CD14-positive monocyte (primary cell): ENCODE measurements around the gene RASEF. TPM values are rescaled to one million over a fixed set of nuclear protein-coding genes. Genes with fewer than 3 reads are reported as not detected.

Source experiments
- DNase-seq, 3 donors: peaks; one replicate each; pipeline ENCODE4 v3.0.0-alpha.2; 2011 to 2022
- H2AFZ ChIP-seq: 2 replicates; pipeline ENCODE4 v1.6.0; 2012; ENCODE audit warnings: mild to moderate bottlenecking, low read depth, low read length, inconsistent platforms; ENCODE audit not compliant: insufficient read depth, poor library complexity, severe bottlenecking
- H3K27ac ChIP-seq, 2 donors: 1 replicate in 1 of 2; 2 replicates in 1 of 2; pipeline ENCODE4 v1.5.1; 2012 to 2013; ENCODE audit warnings: low read length in 2 of 2, control low read depth in 1 of 2, inconsistent platforms in 1 of 2, low read depth in 1 of 2, mild to moderate bottlenecking in 1 of 2
- H3K27me3 ChIP-seq, 2 donors: one replicate each; pipeline versions ENCODE4 v1.6.0 to v1.6.1; 2011 to 2013; ENCODE audit warnings: low read length in 2 of 2; ENCODE audit not compliant: control insufficient read depth in 2 of 2, insufficient read depth in 2 of 2
- H3K36me3 ChIP-seq, 2 donors: replicated peaks in 1 of 2; 1 replicate in 1 of 2; 2 replicates in 1 of 2; pipeline versions ENCODE4 v1.5.1 to v1.6.1; 2012 to 2013; ENCODE audit warnings: low read length in 2 of 2, control low read depth in 1 of 2, inconsistent platforms in 1 of 2, mild to moderate bottlenecking in 1 of 2; ENCODE audit not compliant: insufficient read depth in 2 of 2, control insufficient read depth in 1 of 2
- H3K4me1 ChIP-seq, 2 donors: 1 replicate in 1 of 2; 2 replicates in 1 of 2; pipeline versions ENCODE4 v1.5.1 to v1.6.1; 2012 to 2013; ENCODE audit warnings: low read length in 2 of 2, control low read depth in 1 of 2, inconsistent platforms in 1 of 2, mild to moderate bottlenecking in 1 of 2, moderate library complexity in 1 of 2; ENCODE audit not compliant: insufficient read depth in 2 of 2, control insufficient read depth in 1 of 2
- H3K4me2 ChIP-seq: replicated peaks from 2 replicates; pipeline ENCODE3; 2012; ENCODE audit warnings: low read length, moderate library complexity, mild to moderate bottlenecking; ENCODE audit not compliant: poor library complexity, severe bottlenecking; ENCODE audit errors: extremely low read depth
- H3K4me3 ChIP-seq, 3 experiments: fragments of 200-600 bp in 1 of 3; sonication (generic) in 1 of 3; replicated peaks in 1 of 3; 1 replicate in 2 of 3; 2 replicates in 1 of 3; pipeline ENCODE4 v1.5.1; 2011 to 2013; ENCODE audit warnings: low read length in 3 of 3, mild to moderate bottlenecking in 3 of 3, control low read depth in 2 of 3, low read depth in 2 of 3, inconsistent platforms in 1 of 3, moderate library complexity in 1 of 3
- H3K79me2 ChIP-seq: 2 replicates; pipeline ENCODE4 v1.6.0; 2012; ENCODE audit warnings: mild to moderate bottlenecking, control low read depth, inconsistent platforms, low read length, moderate library complexity; ENCODE audit not compliant: insufficient read depth
- H3K9ac ChIP-seq: 2 replicates; pipeline ENCODE4 v1.6.0; 2017; ENCODE audit warnings: low read length, mild to moderate bottlenecking; ENCODE audit not compliant: insufficient read depth, poor library complexity, severe bottlenecking
- H3K9me3 ChIP-seq, 2 donors: replicated peaks in 1 of 2; 1 replicate in 1 of 2; 2 replicates in 1 of 2; pipeline versions ENCODE4 v1.5.1 to v1.6.1; 2012 to 2013; ENCODE audit warnings: low read length in 2 of 2, control low read depth in 1 of 2; ENCODE audit not compliant: control insufficient read depth in 1 of 2, insufficient read depth in 1 of 2
- H4K20me1 ChIP-seq: 2 replicates; pipeline ENCODE4 v1.6.0; 2012; ENCODE audit warnings: mild to moderate bottlenecking, low read length, control low read depth, moderate library complexity; ENCODE audit not compliant: insufficient read depth
- H3K27ac Mint-ChIP-seq, 7 donors: one replicate each; pipeline ENCODE4 v1.8.0; 2020; ENCODE audit warnings: mild to moderate bottlenecking in 7 of 7, mixed read lengths in 7 of 7, moderate library complexity in 6 of 7, inconsistent platforms in 2 of 7
- H3K27me3 Mint-ChIP-seq, 3 donors: one replicate each; pipeline ENCODE4 v1.8.0; 2021 to 2022; ENCODE audit warnings: low read depth in 3 of 3, mild to moderate bottlenecking in 3 of 3, mixed read lengths in 3 of 3, moderate library complexity in 3 of 3, inconsistent platforms in 1 of 3
- H3K36me3 Mint-ChIP-seq, 2 donors: one replicate each; pipeline ENCODE4 v1.8.0; 2020; ENCODE audit warnings: mixed read lengths in 2 of 2, inconsistent platforms in 1 of 2, mild to moderate bottlenecking in 1 of 2
- H3K4me1 Mint-ChIP-seq: one replicate; pipeline ENCODE4 v1.8.0; 2020; ENCODE audit warnings: mild to moderate bottlenecking, mixed read lengths
- H3K4me3 Mint-ChIP-seq, 2 donors: one replicate each; pipeline ENCODE4 v1.8.0; 2020; ENCODE audit warnings: mild to moderate bottlenecking in 2 of 2, mixed read lengths in 2 of 2, moderate library complexity in 1 of 2
- H3K9me3 Mint-ChIP-seq, 7 donors: one replicate each; pipeline ENCODE4 v1.8.0; 2020 to 2022; ENCODE audit warnings: mixed read lengths in 7 of 7, mild to moderate bottlenecking in 6 of 7, moderate library complexity in 6 of 7, inconsistent platforms in 2 of 7
- CTCF ChIP-seq: fragments of 200-600 bp; IDR thresholded peaks from one replicate; pipeline ENCODE4 v1.8.0; 2022; ENCODE audit warnings: antibody characterized with exemption, mild to moderate bottlenecking
- WGBS: methylation state at CpG from one replicate; pipeline ENCODE4 v1.1.5; 2013; ENCODE audit warnings: missing lambda C conversion rate; ENCODE audit not compliant: insufficient coverage; 5-methylcytosine and 5-hydroxymethylcytosine counted together
- intact Hi-C, 2 donors: fragments of 100-400 bp; cut with micrococcal nuclease; formaldehyde crosslinking; loops; one replicate each; pipeline versions ENCODE4 v1.15.0 to v1.15.1; 2023
- polyA plus RNA-seq, 3 donors: library from polyadenylated mRNA; depleted of rRNA in 1 of 3; unstranded in 2 of 3; stranded (reverse) in 1 of 3; fragments of 300-500 nt in 2 of 3; fragments of >200 nt in 1 of 3; fragmentation: Illumina TruSeq in 2 of 3; gene quantifications; 1 replicate in 2 of 3; 2 replicates in 1 of 3; pipeline ENCODE4 v1.2.3, GENCODE V29; 2012 to 2021

Gene RASEF
- polyA plus RNA-seq, 3 donors: not detected

- no peak overlapping the region for H3K9ac ChIP-seq
- peaks cover 3 to 8% of the 10 kb centered on the region in 2 donors for H3K9me3 ChIP-seq
- H4K20me1 ChIP-seq: no peaks in the 10 kb centered on the region
- H3K27me3 Mint-ChIP-seq: no peaks in the 10 kb centered on the region
- no peaks in the 10 kb centered on the region for H3K36me3 Mint-ChIP-seq
- no peaks in the 10 kb centered on the region for H3K79me2 ChIP-seq
- no peak overlapping the region for H3K4me3 ChIP-seq
- H3K4me1 Mint-ChIP-seq: no peaks in the 10 kb centered on the region
- DNase-seq: no peak
- H3K27ac ChIP-seq: no peak overlapping the region
- TF ChIP-seq CTCF: no peak
- H3K27ac Mint-ChIP-seq: no peak overlapping the region
- peaks cover 3 to 16% (median 9%) of the 10 kb centered on the region in 7 donors for H3K9me3 Mint-ChIP-seq
- H3K27me3 ChIP-seq: no peaks in the 10 kb centered on the region
- intact Hi-C loops: no loop called here
- H3K36me3 ChIP-seq: no peaks in the 10 kb centered on the region
- H3K4me3 Mint-ChIP-seq: no peak overlapping the region
- no peak overlapping the region for H3K4me2 ChIP-seq
- WGBS: 94% methylated on average over 3 of the region's 6 CpGs
- no peaks in the 10 kb centered on the region for H3K4me1 ChIP-seq
- H2AFZ ChIP-seq: no peak overlapping the region
These were observed 87.8 kb downstream of the RASEF start for GRCh38 chr9:82975176-82975575.

- Histone ChIP-seq H3K27me3 (no peaks in the 10 kb centered on the region), H3K4me2 (no peak overlapping the region), H4K20me1 (no peaks in the 10 kb centered on the region), H2AFZ (no peak overlapping the region), H3K9ac (no peak overlapping the region), H3K27ac (no peak overlapping the region), H3K79me2 (no peaks in the 10 kb centered on the region), H3K4me1 (no peaks in the 10 kb centered on the region), H3K4me3 (no peak overlapping the region), H3K36me3 (no peaks in the 10 kb centered on the region), H3K9me3 (peaks cover 3 to 6% of the 10 kb centered on the region in 2 donors)
- TF ChIP-seq CTCF: no peak
- Mint-ChIP-seq H3K4me1 (no peaks in the 10 kb centered on the region), H3K9me3 (peaks cover 0 to 14% (median 6%) of the 10 kb centered on the region in 7 donors), H3K36me3 (no peaks in the 10 kb centered on the region), H3K27ac (no peak overlapping the region), H3K4me3 (no peak overlapping the region), H3K27me3 (no peaks in the 10 kb centered on the region)
- WGBS: 95% methylated on average over 2 of the region's 3 CpGs
- intact Hi-C loops: no loop called here
- DNase-seq: no peak
These were observed 90.5 kb downstream of the RASEF start for GRCh38 chr9:82972446-82972845.
